Measurements from ENCODE around the gene CAND1. TPM values are rescaled to one million over a fixed set of nuclear protein-coding genes. Genes with fewer than 3 reads are reported as not detected.

CAND1 gene
- total RNA-seq, 6 donors from 2014 or later: 39.2 to 96.3 (median 87.5) TPM

- Histone ChIP-seq H3K9me3 (no peaks in the 10 kb centered on the region), H3K27me3 (no peaks in the 10 kb centered on the region), H3K27ac (no peak overlapping the region), H3K4me1 (peaks cover 0 to under 1% (median 0%) of the 10 kb centered on the region in 4 donors), H3K36me3 (no peaks in the 10 kb centered on the region), H3K4me3 (no peak overlapping the region)
- DNase-seq (no peak), ATAC-seq (ENCODE audit: low FRiP score in 2 of 2) (no peak)
- TF ChIP-seq POLR2A (IDR thresholded peaks at IDR 0.05) (no peak), EP300 (IDR thresholded peaks at IDR 0.05) (no peak), CTCF (IDR thresholded peaks at IDR 0.05) (no peak), POLR2AphosphoS5 (IDR thresholded peaks at IDR 0.05) (no peak)
These were observed 95.1 kb downstream of the CAND1 start for GRCh38 chr12:67364228-67364627.

- DNase-seq (no peak), ATAC-seq (ENCODE audit: low FRiP score in 2 of 2) (no peak)
- no peak overlapping the region for H3K4me3 ChIP-seq
- no peak for TF ChIP-seq EP300 (IDR thresholded peaks at IDR 0.05)
- no peak for TF ChIP-seq POLR2A (IDR thresholded peaks at IDR 0.05)
- TF ChIP-seq CTCF (IDR thresholded peaks at IDR 0.05): no peak
- no peak for TF ChIP-seq POLR2AphosphoS5 (IDR thresholded peaks at IDR 0.05)
- no peaks in the 10 kb centered on the region for H3K36me3 ChIP-seq
- H3K27ac ChIP-seq: no peak overlapping the region
- H3K9me3 ChIP-seq: no peaks in the 10 kb centered on the region
- H3K27me3 ChIP-seq: no peaks in the 10 kb centered on the region
- H3K4me1 ChIP-seq: no peaks in the 10 kb centered on the region
These were observed 96.0 kb downstream of the CAND1 start for GRCh38 chr12:67365131-67365530.

- TF ChIP-seq CTCF (IDR thresholded peaks at IDR 0.05) (no peak), POLR2AphosphoS5 (IDR thresholded peaks at IDR 0.05) (no peak), POLR2A (IDR thresholded peaks at IDR 0.05) (no peak), EP300 (IDR thresholded peaks at IDR 0.05) (no peak)
- H3K4me3 ChIP-seq: no peak overlapping the region
- no peaks in the 10 kb centered on the region for H3K36me3 ChIP-seq
- no peak for ATAC-seq (ENCODE audit: low FRiP score in 2 of 2)
- no peaks in the 10 kb centered on the region for H3K4me1 ChIP-seq
- DNase-seq: no peak
- H3K9me3 ChIP-seq: no peaks in the 10 kb centered on the region
- no peak overlapping the region for H3K27ac ChIP-seq
- 85 to 94% methylated on average over 1 of the region's 1 CpG for WGBS, 2 donors
- no peaks in the 10 kb centered on the region for H3K27me3 ChIP-seq
These were observed 98.7 kb downstream of the CAND1 start for GRCh38 chr12:67367843-67368242.
